ENCODE results near the gene RAB8A.
"Not testable (repeated sequence)": the region's sequence is repeated elsewhere in the genome, so short reads cannot be mapped to it uniquely, and the experiment has no call there.

RAB8A gene

DNA sequence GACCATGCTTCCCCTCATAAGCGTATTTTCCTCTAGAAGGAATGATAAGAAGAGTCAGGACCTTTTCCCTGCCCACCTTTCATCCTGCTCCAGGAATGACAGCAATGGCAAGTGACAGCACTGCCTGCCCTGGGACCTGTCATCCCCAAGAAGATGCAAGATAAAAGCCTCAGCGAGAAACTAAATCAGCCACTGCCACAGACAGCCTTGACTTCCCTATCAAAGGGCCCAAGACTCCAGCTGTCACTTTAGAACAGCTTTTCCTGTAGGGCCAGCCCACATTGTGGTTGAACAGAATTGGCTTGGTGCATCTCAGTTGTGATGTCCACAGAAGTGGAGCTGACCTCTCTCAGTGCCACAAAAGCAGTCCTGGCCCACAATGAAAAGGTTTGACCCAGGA, 1.1 kb downstream of the RAB8A start:
- DNase-seq (ENCODE audit: low read depth) = no peak

DNA sequence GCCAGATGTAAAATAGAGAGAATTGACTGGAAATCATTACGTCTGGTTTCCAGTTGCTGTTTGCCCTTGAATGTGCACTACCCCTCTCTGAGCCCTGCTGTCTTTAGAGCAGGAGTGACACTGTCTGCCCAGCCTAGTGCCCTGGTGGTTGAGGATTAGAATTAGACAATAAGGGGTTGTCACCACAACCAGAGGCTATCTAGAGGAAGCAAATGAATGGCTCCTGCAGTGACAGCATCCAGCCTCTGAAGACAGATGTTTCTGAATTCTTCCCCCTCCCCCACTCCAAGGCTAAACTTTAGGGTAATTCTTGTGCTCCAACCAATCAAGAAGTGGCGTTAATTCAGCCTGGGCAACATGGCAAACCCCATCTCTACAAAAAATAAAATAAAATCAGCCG, 2.0 kb downstream of the RAB8A start:
- no peak for DNase-seq (ENCODE audit: low read depth)

DNA sequence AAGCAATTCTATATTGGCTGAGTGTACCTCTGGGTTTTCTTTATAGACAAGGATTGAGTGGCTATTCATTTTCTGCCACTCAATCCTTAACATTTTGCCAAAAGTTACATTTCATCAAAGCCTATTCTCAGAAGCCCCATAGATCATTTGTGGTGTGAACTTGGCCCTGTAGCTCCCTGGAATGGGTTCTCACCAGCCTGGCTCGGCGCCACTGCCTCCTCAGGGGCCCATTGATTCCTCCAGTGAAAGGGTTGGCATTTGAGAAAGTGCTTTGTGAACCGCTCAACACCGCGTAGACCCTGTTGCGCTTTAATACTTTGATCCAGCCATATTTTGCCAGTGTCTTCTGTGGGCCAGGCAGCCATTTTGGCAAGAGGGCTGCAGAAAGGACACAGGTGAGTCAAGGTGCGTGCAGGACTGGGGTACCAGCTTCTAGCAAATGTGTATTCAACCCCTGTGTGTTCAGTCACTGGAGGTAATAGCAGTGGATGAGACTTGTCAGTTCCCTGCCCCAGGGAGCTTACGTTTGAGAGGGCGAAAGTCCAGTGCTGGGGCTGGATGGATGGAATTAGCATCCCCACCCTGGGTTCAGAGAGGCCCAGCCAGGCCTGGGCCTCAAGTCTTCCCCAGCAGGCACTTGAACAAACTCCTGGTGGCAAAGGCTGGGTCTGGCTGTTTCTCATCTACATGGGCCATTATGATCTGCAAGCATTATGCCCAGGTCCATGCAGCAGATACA, 3.8 kb downstream of the RAB8A start:
- no peak for DNase-seq (ENCODE audit: low read depth)

DNA sequence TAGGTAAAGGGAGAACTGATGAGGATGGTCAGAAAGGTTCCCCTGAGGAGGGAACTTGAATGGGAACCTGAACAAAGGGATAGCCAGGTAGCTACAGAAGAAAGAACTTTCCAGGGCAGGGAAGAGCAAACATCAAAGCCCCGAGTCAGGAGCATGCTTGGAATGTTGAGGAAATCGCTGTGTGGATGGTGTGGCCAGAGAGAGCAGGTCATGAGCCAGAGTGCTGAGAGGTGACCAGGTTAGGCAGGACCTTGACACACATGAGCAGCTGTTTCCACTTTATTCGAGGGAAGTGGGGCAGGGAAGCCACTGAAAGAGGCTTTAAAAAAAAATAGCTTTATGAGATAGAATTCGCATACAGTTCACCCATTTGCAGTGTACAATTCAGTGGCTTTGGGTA, 4.4 kb downstream of the RAB8A start:
- DNase-seq (ENCODE audit: low read depth) = no peak

DNA sequence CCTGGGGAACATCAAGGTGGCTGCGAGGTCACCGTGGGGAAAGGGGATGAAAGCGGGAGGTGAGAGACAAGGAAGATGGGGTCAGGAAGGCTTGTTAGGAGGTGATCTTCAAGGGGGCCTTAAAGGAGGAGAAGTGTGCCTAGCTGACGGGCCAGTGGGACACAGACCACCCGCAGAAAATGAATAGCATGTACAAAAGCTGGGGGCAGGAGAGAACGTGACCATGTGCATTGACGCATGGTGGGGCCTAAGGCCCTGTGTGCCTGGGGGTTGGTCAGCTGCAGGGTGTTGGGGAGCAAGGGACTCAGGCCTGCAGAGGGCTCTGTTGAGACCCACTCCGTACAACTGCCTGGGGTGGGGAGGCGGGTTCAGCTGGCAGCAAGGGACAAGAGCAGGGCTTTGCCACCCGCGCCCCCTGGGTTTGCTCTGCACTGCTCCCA, 5.9 kb downstream of the RAB8A start:
- DNase-seq (ENCODE audit: low read depth) = no peak

GRCh38 chr19:16118489-16119033, 6.9 kb downstream of the RAB8A start:
- DNase-seq (ENCODE audit: low read depth) = no peak

GRCh38 chr19:16119075-16119857, 7.6 kb downstream of the RAB8A start:
- DNase-seq (ENCODE audit: low read depth) = not testable (repeated sequence)

DNA sequence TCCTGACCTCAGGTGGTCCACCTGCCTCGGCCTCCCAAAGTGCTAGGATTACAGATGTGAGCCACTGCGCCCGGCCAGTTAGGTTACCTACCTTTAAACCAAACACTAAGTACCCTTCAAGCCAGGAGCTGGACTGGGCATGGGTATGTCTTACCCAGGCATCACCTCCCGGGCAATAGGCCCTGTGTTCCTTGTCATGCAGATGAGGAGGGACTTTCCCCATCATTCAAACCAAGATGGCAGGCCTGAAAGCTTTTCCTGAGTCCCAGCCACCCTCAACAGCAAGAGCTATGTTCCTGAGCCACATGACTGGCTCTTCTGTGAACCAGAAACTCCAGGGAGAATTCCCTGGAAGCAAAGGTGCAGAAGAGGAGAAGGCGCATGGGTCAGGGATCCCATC, 9.5 kb downstream of the RAB8A start:
- DNase-seq (ENCODE audit: low read depth) = no peak

GRCh38 chr19:16121967-16122366, 10.3 kb downstream of the RAB8A start:
- no peak for DNase-seq (ENCODE audit: low read depth)

DNA sequence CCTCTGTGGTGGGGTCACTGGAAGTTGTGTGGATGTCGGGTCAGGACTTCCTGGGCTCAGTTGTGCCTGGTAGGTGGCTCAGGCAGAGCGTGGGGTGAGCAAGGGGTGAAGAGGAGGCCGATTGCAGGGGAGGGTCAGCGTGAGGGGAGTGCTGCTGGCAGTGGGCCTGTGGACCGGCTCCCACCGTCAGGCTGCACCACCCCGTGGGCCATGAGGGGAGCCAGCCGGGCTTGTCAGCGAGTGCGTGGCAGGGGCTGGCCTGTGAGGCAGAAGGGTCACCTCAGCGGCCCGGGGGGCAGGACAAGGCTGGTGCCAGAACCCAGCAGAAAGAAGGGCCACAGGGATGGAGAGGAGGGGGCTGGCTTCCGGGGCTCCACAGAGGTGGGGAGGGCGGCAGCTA, 13.3 kb downstream of the RAB8A start:
- DNase-seq (ENCODE audit: low read depth) = no peak

GRCh38 chr19:16125737-16126495, 14.2 kb downstream of the RAB8A start:
- no peak for DNase-seq (ENCODE audit: low read depth)

- no peak for DNase-seq (ENCODE audit: low read depth)
These were observed 15.4 kb downstream of the RAB8A start for GRCh38 chr19:16127080-16127479.

DNA sequence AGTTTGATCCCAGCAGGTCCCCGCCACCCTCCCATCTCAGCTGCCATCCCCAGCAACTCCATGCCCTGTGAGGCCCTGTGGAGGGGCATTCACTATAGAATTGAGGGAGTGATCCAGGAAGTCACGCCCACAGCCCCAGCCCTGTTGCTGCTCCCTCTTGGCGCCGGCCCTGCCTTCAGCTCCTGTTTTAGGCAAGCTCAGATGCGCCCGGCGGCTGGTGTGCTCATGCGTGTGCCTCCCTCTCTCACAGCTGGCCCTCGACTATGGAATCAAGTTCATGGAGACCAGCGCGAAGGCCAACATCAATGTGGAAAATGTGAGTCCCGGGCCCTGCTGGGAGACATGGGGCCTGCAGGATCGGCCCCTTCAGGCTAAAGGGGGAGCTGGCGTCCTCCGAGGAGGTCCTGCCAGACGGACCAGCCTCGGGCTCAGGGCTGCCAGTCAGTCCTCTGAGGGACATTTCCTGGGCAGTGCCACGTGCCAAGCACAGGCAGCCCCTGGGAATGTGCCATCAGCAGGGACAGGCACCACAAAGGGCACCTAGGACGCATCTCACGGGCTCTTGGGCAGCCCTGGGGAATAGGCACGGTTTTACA, 16.2 kb downstream of the RAB8A start:
- no peak for DNase-seq (ENCODE audit: low read depth)

GRCh38 chr19:16131648-16132047, 20.0 kb downstream of the RAB8A start:
- DNase-seq (ENCODE audit: low read depth) = no peak

DNA sequence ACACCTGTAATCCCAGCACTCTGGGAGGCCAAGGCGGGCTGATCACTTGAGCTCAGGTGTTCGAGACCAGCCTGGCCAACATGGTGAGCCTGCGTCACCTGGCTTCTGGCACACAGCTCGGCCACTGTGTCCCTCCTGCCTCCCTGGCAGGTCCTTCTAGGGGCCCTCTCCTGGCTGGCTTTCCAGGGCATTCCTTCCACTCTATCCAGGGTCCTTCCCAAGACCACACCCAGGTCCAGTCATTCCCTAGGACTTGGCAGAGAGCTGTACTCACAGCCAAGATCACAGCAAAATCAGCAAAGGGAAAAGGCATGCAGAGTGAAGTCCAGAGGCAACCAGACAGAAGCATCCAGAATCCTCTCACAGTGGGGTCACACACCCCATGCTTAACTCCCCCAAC, 22.1 kb downstream of the RAB8A start:
- DNase-seq (ENCODE audit: low read depth) = no peak

DNA sequence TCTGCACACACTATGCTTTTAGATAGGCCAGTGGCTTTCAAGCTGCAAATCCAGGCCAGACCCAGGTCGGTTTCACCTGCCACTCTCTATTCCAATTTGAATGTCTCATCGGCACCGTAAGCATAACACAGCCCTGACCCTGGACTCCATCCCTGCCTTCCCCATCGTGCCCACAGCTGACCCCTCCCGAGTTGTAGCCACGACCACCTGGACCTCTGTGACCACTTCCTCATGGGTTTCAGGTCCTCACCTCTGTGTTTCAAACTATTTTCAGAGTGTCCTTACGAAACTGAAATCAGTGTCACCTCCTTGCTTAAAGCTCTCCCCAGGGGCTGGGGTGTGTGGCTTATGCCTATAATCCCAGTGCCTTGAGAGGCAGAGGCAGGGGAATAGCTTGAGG, 22.8 kb downstream of the RAB8A start:
- DNase-seq (ENCODE audit: low read depth) = no peak

GRCh38 chr19:16135430-16136127, 23.9 kb downstream of the RAB8A start:
- DNase-seq (ENCODE audit: low read depth) = no peak

DNA sequence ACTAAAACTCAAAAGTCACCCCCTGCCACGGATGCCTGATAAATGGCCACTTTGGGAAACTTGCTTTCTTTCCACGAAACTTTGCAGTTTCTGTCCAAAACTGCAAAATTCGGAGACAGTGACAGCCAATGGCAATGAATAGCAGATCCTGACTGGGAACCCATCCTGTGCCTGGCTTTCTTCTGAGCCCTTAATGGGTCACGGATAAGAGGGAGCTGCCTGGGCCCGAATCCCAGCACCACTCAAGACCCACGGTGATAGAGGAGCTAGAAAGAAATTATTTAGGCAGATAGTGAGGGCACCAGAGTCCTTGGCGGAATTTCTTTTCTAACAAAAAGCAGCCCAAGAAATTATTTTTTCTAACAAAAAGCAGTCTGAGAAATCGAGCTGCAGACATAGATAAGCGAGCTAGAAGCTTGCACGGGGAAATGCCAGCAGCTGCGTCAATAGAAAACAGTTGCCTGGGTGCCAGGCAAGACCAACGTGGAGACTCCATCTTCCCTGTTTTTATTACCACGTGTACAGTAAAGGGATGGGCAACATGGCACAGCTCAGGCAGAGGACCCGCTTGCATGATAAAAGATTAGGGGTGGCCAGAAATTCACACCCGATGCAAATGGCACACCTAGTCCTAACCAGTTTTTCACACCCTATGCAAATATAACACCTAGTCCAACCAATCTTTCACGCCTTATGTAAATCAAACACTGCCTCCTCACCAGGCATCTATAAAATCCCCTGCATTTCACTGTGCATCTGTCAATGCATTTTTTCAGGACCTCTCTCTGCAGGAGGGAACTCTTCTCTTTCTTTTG, 24.7 kb downstream of the RAB8A start:
- DNase-seq (ENCODE audit: low read depth) = no peak

DNA sequence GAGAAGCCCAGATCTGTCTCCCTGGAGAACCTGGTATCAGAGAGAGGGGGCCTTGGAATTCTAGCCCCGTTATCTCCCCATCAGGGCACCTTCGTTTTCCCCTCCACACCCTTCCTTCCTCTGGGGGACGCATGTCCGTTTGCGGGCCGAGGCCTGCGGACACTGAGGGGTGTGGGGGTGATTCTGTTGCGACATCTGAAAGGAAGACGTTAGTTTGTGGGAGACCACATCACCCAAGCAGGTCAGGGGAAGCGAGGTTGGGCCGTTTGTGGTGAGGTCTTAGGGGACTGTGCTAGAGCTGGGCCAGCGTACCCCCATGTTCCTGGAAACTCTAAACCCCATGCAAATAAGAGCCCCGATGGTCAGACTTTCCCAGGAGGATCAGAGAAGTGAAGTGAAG, 28.1 kb downstream of the RAB8A start:
- DNase-seq (ENCODE audit: low read depth) = no peak

GRCh38 chr19:16141043-16141442, 29.4 kb downstream of the RAB8A start:
- DNase-seq (ENCODE audit: low read depth) = no peak
